HG03571 (cell line): Measurements from ENCODE around the gene GSN.

Experiments
- ATAC-seq: cut with Tn5 transposase; IDR thresholded peaks from one replicate; pipeline ENCODE4 v1.9.1; 2021; ENCODE audit not compliant: unreplicated experiment

The GSN gene

DNA sequence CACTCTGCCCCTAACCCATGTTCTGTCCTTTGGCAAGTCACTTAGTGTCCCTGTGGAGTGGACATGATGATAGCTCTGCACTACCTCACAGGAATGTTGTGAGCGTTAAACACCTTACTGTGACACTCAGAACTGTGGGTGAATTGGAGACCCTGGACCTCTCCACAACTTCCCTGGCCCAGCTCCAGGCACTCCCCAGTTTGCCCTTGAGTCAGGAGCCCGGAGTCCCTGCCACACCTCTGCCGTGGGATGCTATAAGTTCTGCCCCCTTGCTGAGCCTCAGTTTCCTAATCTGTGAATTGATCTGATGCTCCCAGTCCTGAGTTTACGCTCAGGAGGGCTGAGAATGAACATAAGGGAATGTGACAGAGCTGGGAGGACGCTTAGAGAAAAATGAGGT lies 34.4 kb downstream of the GSN start:
- no peak for ATAC-seq

DNA sequence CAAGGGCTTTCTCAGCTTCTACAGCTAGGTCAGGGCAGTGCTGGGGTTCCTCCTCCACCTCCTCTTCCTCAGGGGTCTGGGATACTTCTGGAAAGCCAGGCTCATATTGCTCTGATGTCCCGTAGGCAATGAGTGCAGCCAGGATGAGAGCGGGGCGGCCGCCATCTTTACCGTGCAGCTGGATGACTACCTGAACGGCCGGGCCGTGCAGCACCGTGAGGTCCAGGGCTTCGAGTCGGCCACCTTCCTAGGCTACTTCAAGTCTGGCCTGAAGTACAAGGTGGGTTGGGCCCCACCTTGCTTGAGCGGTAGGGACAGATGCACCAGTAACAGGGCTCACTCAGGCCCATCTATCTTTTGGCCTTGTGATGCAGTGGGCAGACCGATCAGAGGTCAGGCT lies 34.8 kb downstream of the GSN start:
- ATAC-seq = no peak

DNA sequence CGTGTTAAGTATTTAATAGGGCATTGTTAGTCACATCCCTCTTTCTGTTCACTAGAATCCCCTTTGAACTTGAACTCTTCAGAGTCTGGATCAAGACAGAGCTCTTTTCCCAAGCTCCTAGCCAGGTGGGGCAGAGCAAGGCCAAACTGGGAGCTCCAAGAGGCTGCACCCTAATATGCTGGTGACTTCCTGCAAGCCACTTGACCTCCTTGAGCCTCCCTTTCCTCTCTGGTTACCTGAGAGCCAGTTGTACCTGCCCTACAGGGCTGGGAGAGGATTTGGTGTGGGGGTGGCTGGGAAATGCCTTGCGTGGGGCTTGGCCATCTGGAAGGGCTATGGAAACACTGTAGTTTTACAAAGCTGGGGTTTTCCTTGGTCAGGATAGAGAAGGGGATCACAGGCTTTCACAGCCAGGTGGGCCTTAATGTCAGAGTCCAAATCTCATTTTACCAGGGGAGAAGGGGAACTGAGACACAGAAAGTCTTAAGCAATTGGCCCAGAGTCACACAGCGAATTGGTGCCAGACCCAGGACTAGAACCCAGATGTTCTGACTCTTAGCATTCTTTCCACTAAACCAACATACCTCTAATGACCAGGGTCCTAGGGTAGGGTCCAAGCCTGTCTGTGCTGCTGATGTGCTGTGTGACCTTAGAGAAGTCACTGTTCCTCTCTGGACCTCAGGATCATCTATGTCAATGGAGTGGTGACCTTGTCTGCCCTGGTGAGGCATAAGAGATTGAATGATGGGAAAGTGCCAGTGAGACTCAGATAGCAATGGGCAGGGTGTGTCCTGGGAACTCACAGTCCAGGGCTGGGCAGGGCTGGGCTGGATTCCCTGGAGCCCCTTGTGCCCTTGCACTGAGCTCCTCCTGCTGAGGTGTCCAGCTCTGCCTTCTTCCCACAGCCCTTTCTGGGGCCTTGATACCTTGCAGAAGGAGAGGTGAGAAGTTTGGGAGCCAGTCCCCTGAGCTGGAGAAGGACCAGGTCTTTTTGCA lies 35.8 kb downstream of the GSN start:
- no peak for ATAC-seq

DNA sequence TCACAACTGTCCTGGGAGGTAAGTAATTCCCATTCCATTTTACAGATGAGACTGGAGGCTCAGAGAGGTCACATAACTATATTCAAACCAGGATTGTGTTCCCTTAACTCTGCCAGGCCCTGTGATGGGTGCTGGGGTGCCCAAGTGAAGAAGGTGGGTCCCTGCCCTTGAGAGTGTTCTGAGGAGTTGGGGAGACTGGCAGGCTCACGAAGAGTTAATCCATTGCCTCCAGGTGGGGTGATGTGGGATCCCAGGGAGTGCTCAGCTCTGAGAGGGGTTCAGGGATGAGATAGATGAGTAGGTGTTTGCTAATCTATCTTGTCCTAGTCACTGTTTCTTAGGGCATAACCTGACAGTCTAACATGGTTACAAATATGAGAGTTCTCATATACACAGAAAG lies 36.7 kb downstream of the GSN start:
- no peak for ATAC-seq

DNA sequence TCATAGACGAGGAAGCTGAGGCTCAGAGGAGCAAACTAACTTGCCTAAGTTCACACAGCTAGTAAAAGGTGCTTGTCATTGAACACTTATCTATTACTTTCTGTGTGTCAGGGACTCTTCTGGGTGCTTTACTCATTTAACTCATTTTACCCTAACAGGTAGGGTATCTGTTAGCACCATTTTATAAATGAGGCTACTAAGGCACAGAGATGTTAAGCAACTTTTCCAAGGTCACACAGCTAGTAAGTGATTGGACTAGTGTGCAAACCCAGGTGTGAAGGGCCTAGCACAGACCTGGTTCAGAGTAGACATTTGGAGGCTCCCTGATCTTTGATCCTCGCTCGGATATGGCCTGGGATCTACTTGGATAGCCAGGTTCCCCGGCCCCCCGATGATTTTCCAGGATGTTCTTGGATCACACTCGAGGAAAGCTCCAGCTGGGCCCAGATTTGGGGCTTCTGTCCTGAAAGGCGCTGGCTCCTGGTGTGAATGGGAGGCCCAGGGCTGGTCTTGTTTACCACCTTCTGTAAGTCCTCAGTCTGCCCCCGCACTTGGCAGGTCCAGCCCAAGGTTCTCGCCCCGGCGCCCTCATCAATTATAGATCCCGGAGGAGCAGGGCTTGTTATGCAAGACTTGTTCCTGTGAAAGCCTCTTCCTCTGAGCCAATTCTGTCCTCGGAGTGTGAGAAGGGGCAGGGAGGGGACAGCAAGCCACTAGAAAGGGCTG lies 37.5 kb downstream of the GSN start:
- ATAC-seq = no peak

DNA sequence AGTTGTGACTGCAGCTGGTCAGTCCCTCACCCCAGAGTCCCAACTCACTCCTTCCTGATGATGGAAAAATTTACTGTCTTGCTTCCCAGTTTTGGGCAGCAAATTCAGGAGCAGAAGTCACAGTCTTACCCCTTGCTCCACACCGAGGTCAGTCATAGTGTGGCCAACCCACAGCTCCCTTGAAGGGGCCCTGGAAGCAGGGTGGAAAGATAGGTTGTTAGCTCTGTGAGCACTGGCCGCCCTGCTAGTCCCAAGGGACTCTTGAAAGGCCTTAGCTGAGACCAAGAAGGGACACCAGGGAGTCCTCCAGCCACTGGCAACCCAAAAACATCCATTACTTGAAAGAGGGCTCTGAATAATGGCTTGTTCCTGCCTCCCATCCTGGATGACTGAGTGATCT lies 40.0 kb downstream of the GSN start:
- no peak for ATAC-seq

DNA sequence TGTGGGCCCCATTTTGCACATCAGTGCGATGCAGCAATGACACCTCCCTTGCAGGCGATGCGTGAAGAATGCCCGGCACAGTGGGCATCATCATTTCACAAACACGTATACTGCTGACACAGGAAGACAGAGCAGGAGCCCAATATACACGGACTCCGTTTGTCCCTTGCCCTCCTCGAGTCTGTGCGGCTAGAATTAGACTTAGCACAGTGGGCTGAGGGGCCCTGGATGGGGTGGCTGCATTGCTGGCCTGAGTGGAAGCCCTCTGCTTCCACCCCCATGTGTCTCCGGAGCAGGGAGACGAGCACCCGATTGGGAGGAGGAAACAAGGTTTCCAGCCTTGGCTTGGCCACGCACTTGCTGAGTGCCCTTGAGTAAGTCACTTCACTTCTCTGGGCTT lies 40.8 kb downstream of the GSN start:
- ATAC-seq = no peak

DNA sequence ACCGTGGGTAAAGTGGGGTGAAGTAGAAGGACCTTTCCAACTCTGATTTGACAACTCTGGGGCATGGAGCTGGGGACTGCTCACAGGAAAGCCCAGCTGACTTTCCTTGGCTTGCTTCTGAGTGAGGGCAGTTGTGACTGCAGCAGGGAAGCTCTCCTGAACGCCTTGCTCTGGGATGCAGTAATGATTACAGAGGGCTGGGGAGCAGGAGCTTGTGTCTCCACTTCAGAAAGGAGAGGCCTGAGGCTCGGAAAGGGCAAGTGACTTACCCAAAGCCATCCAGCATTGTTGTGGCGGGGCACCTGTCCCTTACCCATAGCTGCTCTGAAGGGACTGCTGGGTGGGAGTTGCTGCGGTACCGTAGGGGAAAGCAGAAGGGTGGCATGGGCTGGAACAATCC lies 41.2 kb downstream of the GSN start:
- ATAC-seq = no peak

DNA sequence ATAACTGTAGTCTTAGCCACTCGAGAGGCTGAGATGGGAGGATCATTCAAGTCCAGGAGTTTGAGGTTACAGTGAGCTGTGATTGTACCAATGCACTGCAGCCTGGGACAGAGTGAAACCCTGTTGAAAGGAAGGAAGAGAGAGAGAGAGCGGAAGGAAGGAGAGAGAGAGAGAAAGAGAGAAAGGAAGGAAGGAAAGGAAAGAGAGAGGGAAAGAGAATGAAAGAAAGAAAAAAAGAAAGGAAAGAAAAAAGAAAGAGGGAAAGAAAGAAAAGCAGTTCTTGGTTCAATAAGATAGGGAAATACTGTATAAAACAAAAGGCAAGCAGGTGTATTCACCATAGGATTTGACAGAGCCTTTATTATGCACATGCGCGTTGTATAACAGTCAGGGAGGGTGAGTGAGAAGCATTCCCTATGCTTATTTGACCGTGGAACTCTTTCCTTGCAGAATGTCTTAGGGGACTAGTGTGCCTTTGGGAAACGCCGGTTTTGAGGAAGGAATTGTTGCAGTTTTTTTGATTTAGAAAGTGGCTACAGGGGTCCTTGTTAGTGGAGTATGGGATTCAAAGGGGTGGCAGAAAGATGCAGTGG lies 42.0 kb downstream of the GSN start:
- no peak for ATAC-seq

DNA sequence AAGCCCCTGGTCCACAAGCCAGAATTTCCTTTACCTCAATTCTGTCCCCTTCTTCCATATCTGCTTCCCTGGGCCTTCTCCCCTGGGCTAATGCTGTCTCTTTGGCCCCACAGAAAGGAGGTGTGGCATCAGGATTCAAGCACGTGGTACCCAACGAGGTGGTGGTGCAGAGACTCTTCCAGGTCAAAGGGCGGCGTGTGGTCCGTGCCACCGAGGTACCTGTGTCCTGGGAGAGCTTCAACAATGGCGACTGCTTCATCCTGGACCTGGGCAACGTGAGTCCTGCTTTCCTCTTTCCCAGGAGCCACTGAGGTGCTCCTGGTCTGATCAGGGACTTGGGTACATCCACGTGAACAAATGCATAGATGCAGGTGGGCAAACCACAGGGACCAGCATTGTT lies 42.6 kb downstream of the GSN start:
- ATAC-seq = no peak

DNA sequence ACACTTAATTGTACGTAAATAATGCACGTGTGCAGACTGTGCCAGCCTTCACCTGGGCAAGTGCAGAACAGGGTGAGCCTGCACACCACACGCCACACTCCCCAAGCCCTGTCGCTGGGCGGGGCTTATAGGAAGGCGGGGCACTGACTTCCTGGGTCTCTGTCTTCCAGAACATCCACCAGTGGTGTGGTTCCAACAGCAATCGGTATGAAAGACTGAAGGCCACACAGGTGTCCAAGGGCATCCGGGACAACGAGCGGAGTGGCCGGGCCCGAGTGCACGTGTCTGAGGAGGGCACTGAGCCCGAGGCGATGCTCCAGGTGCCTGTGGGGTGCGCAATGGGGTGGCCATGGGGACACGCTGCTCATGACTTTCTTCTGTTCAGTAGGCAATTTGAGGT lies 44.2 kb downstream of the GSN start:
- ATAC-seq = no peak

DNA sequence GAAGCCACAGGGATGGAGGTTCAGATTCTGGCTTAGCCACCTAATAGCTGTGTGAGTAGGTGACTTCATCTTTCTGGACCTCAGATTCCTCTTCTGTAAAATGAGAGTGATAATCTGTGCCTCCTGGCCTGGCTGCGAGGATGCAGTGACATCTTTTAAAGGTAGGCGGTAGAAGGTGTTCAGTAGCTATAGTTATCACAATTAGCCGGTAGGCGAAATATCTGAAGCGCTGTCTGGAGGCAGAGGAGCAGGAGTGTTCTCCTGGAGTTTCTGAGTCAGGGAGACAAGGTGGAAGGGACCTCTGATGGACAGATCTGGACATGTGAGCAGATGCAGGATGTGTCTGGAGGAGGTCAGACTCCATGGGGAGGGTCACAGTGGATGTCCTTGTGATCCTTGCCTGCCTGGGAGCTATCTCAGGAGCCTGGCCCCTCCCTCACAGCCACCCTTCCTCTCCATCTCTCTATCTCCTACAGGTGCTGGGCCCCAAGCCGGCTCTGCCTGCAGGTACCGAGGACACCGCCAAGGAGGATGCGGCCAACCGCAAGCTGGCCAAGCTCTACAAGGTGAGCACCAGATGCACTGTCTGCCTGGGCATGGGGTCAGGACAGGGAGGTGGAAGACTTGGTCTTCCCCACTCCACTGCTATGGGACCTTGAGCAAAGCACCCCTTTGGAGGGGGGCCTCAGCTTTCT lies 45.6 kb downstream of the GSN start:
- ATAC-seq = no peak

DNA sequence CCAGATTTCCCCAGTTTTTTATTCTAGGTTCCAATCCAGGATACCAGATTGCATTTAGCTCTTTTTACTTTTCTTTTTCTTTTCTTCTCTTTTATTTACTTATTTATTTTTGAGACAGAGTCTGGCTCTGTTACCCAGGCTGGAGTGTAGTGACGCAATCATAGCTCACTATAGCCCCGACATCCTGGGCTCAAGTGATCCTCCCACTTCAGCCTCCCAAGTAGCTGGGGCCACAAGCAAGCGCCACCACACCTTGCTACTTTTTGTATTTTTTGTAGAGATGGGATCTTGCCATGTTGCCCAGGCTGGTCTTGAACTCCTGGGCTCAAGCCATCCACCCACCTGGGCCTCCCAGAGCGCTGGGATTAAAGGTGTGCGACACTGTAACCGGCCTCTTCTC lies 48.4 kb downstream of the GSN start:
- ATAC-seq = no peak

DNA sequence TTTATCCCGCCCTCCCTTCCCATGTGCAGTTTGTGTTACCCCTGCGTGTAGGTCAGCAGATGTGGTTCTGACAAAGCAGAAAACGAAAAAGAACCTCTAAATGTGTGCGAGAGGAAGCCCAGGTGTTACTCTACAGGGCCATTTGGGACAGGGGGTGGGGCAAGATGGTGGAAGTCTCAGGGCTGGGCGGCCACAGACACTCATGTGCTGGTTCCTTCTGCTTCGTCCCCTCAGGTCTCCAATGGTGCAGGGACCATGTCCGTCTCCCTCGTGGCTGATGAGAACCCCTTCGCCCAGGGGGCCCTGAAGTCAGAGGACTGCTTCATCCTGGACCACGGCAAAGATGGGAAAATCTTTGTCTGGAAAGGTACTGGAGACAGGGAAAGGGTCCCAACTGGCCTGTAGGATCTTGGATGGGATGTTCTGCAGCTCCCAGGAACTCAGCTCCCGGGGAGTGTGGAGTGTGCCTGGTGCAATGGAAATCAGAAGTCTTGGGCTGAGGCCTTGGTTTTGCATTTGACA lies 49.0 kb downstream of the GSN start:
- no peak for ATAC-seq

DNA sequence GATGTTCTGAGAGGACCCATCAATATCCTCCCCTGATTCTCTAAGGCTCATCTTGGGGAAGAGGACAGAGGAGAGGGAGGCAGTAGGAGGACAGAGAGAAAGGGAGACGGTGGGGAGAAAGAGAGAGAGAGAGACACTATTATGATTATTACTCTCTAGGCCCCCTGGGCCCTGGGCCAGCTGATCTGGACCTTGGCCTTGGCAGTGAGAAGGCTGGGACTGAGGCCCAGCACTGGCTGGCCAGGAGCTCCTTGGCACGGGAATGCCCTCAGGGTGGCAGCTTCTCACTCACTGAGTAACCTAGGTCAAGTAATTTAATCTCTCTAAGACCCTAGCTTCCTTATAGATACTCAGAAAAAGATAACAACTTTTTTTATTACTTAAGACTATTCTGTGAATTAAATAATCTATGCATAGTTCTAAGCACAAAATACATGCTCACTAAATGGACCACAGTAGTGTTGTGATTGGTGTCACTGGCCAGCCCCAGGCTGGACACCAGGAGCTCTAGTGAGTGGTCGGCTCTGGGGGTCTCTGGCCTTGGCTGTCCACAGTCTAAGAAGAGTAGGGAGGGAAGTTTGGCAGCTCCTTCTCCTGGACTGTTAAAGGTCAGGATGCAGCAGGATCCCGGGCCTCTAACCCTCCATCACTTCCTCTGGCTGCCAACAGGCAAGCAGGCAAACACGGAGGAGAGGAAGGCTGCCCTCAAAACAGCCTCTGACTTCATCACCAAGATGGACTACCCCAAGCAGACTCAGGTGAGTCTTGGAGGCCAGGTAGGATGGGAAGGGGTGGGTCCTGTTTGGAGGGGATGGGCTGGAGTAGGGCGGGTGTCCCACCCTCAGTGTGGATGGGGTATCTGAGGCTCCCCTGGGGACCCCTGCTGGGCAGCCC lies 50.0 kb downstream of the GSN start:
- ATAC-seq = no peak

DNA sequence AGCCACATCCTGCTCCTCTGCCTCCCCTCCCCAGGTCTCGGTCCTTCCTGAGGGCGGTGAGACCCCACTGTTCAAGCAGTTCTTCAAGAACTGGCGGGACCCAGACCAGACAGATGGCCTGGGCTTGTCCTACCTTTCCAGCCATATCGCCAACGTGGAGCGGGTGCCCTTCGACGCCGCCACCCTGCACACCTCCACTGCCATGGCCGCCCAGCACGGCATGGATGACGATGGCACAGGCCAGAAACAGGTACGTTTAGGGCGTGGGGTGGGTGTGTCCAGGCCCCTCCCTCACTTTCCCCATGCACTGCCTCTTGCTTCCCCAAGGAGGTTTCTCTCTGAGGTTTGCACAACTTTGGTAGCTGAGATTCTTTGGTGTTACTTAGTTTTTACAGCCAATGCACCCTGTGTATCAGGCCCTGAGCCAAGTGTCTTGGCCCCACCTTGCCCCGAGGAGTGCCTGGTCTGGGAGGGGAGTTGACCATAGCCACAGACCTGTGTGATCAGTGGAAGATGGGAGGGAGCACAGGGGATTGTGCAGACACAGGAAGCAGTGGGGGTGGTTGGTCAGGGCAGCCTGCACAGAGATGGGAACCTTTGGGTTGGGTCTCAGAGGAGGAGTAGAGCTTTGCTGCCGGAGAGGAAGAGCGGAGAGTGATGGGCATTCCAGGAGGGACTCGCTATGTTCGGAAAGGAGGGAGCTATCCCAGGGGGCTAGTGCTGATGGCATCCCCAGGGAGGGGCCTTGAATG lies 50.8 kb downstream of the GSN start:
- no peak for ATAC-seq

DNA sequence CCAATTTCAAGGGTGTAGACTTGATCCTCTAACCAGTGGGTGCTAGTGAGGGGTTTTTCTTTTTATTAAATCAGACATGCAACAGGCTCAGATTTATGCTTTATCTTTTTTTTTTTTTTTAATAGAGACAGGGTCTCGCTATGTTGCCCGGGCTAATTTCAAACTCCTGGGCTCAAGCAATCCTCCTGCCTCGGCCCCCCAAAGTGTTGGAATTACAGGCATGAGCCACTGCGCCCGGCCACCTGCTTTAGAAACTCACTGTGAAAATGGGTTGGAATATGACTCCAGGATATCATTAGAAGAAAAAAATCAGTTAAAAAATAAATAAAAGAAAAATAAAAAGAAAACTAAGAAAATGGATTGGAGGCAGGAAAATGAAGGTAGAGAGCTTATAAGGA lies 51.4 kb downstream of the GSN start:
- ATAC-seq = no peak

DNA sequence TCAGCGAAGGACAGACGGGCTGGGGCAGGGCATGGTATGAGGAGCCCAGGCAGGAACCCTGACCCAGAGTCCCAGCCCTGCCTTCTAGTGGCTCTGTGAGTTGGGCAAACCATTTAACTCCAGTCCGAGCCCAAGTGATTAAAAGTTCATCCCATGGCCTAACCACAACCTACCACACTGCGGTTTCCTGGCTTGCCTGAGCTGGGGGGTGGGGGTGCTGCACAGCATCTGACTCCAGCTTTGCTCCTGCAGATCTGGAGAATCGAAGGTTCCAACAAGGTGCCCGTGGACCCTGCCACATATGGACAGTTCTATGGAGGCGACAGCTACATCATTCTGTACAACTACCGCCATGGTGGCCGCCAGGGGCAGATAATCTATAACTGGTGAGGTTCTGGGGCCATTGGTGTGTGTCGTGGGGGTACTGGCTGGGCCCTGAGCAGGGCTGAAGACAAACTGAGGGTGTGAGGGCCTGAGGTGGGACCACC lies 53.1 kb downstream of the GSN start:
- no peak for ATAC-seq

DNA sequence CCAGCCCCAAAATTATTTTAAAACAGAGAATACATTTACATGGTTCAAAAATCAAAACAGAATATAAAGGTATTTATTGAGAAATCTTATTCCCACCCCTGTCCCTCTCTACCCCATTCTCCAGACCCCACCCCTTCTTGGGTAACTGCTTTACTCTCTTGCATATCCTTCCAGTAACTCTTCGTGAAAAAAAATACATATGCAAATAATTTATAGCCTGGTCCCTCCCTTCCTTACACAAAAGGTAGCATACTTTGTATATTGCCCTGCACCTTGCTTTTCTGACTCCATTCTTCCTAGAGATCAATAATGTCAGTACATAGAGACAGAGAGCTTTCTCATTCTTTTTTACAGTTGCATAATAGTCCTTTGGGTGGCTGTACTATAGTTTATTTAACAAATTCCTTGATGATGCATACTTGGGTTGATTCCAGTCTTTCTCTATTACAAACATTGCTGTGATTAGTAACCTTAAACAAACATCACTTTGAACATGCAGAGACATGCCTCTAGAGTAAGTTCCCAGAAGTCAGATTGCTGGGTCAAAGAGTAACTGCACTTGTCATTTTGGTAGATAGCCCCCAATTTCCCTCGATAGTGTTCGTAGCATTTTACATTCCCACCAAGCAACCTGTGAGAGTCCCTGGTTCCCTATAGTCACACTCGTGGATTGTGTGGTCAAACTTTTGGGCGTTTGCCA lies 54.2 kb downstream of the GSN start:
- no peak for ATAC-seq
